ENCODE measurements around the gene HHIP. TPM values are rescaled to one million over a fixed set of nuclear protein-coding genes. Genes with fewer than 3 reads are reported as not detected.

HHIP gene
- total RNA-seq, 1 donor from 2014 or later, result not detected

DNA sequence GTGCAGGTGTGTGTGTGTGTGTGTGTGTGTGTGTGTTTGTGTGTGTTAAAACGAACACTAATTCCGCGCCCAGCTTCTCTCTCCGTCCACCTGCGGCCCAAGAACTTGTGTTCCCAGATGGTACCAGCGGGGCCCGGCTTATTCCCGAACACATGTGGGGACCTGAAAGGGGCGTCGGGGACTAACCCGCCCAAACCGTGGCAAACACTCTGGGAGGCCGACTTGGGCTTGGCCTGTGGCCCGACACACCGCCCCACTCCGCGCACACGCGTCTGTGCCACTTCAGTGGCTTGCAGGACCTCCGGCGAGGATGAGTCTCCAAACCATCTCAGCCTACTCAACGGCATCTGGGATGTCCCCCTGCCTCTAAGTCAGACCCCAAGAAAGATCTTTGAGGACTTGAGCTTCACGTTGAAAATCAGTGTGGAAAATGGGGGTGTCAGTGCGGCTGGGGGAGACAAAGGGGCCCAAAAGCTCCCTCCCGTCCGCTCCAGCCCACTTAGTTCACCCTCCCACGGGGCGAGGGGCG lies 790 bp upstream of the HHIP start:
- no peak for DNase-seq (ENCODE audit: low read depth)
- no peak for FAIRE-seq
- Histone ChIP-seq H3K36me3 (ENCODE audit: control insufficient read depth, insufficient read depth, low read length) (no peaks in the 10 kb centered on the region), H3K27me3 (ENCODE audit: control insufficient read depth, insufficient read depth, low read length) (peaks cover 2% of the 10 kb centered on the region), H3K4me3 (ENCODE audit: low read depth, low read length) (peak overlapping the region; percentile 35)
- TF ChIP-seq, protein P1, sequence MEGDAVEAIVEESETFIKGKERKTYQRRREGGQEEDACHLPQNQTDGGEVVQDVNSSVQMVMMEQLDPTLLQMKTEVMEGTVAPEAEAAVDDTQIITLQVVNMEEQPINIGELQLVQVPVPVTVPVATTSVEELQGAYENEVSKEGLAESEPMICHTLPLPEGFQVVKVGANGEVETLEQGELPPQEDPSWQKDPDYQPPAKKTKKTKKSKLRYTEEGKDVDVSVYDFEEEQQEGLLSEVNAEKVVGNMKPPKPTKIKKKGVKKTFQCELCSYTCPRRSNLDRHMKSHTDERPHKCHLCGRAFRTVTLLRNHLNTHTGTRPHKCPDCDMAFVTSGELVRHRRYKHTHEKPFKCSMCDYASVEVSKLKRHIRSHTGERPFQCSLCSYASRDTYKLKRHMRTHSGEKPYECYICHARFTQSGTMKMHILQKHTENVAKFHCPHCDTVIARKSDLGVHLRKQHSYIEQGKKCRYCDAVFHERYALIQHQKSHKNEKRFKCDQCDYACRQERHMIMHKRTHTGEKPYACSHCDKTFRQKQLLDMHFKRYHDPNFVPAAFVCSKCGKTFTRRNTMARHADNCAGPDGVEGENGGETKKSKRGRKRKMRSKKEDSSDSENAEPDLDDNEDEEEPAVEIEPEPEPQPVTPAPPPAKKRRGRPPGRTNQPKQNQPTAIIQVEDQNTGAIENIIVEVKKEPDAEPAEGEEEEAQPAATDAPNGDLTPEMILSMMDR (IDR thresholded peaks at IDR 0.05; ENCODE audit: insufficient read depth, low read length, severe bottlenecking), result no peak

DNA sequence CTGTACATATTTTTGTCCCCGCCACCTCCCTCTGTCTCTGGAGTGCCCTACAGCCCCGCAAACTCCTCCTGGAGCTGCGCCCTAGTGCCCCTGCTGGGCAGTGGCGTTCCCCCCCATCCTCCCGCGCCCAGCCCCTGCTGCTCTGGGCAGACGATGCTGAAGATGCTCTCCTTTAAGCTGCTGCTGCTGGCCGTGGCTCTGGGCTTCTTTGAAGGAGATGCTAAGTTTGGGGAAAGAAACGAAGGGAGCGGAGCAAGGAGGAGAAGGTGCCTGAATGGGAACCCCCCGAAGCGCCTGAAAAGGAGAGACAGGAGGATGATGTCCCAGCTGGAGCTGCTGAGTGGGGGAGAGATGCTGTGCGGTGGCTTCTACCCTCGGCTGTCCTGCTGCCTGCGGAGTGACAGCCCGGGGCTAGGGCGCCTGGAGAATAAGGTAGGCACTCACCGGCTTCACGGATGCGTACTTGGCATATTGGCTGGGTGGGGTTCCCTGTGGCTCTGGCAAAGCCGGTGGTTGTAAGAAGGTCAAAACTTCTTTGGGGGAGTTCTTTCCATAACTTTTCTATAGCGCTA lies 653 bp downstream of the HHIP start:
- no peak for FAIRE-seq

DNA sequence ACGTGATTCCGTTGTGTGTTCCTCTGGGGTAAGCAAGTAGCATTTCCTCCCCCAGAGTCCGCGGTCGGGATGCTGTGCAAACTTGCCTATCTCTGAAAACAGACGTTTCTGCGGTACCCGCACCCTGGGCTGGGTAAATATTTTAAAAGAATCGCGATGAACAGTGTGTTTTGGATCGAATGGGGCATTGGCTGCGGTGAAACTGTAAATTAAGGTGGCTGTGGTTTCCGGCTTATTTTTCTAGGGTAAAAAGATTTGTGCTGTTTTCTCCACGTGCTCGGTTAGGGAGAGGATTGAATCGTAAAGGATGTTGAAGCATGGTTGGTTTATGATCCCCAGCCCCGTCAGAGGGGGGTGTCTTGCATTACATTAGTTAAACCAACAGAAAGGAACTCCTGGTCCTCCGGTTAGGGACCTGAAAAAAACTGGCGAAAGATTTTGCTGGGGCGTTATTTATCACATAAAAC lies 1.2 kb downstream of the HHIP start:
- Histone ChIP-seq H3K36me3 (ENCODE audit: control insufficient read depth, insufficient read depth, low read length) (no peaks in the 10 kb centered on the region), H3K27me3 (ENCODE audit: control insufficient read depth, insufficient read depth, low read length) (peaks cover 2% of the 10 kb centered on the region), H3K4me3 (ENCODE audit: low read depth, low read length) (peak overlapping the region; percentile 35)
- DNase-seq (ENCODE audit: low read depth) (no peak), FAIRE-seq (no peak)
- TF ChIP-seq, protein P1 (IDR thresholded peaks at IDR 0.05; ENCODE audit: insufficient read depth, low read length, severe bottlenecking), result no peak

More for the DNA sequence above, 653 bp downstream of the HHIP start:
- TF ChIP-seq, protein P1 (IDR thresholded peaks at IDR 0.05; ENCODE audit: insufficient read depth, low read length, severe bottlenecking), result peak; percentile 25
- no peak for DNase-seq (ENCODE audit: low read depth)
- H3K27me3 ChIP-seq (ENCODE audit: control insufficient read depth, insufficient read depth, low read length), result peaks cover 2% of the 10 kb centered on the region
- no peaks in the 10 kb centered on the region for H3K36me3 ChIP-seq (ENCODE audit: control insufficient read depth, insufficient read depth, low read length)
- peak overlapping the region; percentile 35 for H3K4me3 ChIP-seq (ENCODE audit: low read depth, low read length)

DNA sequence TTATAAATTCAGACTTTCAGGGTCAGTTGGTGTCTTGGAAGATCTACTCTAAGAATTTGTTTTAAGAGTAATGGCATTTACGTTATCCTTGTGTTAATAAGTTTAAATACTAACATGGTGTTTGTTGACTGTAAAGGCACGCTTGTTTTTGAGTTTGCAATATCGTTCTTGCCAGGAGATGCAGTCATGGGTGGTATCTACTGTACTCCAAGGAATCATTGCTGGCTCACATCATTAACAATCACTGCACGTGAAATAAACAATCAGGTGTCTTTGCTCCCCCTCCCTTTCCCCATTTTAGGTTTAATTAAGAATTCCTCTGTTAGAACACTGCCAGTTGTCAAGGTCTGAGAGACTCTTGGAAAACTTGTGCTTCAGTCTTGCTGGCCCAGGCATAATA lies 1.6 kb downstream of the HHIP start:
- TF ChIP-seq, protein P1 (IDR thresholded peaks at IDR 0.05; ENCODE audit: insufficient read depth, low read length, severe bottlenecking), result no peak
- FAIRE-seq (no peak), DNase-seq (ENCODE audit: low read depth) (no peak)
- Histone ChIP-seq H3K36me3 (ENCODE audit: control insufficient read depth, insufficient read depth, low read length) (no peaks in the 10 kb centered on the region), H3K4me3 (ENCODE audit: low read depth, low read length) (no peak overlapping the region), H3K27me3 (ENCODE audit: control insufficient read depth, insufficient read depth, low read length) (peaks cover 2% of the 10 kb centered on the region)

DNA sequence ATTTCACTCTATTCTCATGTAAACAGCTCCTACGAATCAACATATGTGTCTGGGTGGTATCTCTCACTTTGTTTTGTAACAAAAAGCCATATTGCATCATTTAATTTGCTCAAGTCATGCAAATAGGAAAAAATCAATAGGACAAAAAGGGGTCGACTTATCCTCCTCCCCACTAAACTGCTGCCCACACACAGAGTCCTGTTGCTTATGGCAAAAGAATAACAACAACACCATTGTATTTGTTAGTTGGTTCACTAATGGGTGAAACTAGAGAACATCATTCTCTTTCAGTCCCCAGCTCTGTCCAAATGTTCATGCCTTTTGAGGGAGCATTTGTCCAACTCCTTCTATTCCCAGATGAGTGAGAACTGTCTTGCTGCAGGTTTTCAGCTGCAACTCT lies 2.1 kb downstream of the HHIP start:
- TF ChIP-seq, protein P1 (IDR thresholded peaks at IDR 0.05; ENCODE audit: insufficient read depth, low read length, severe bottlenecking), result no peak
- Histone ChIP-seq H3K27me3 (ENCODE audit: control insufficient read depth, insufficient read depth, low read length) (peaks cover 2% of the 10 kb centered on the region), H3K4me3 (ENCODE audit: low read depth, low read length) (no peak overlapping the region), H3K36me3 (ENCODE audit: control insufficient read depth, insufficient read depth, low read length) (no peaks in the 10 kb centered on the region)
- FAIRE-seq (no peak), DNase-seq (ENCODE audit: low read depth) (no peak)

DNA sequence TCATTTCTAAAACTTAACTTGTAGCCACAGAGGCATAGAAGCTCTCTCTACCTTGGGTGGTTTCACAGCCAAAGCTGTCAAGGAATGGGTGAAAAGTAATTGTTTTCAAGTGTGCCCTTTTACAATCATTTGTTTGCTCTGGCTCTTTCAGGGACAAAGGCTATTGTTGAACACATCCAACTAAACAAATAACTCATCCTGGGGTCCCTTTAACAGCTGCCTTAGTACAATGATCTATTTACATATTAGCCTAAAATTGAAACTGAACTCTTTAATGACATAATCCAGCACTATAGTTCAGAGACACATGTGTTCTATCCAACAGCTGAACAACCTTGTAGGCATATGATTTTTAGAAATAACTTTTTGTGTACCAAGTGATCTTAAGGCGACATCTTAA lies 3.7 kb downstream of the HHIP start:
- TF ChIP-seq, protein P1 (IDR thresholded peaks at IDR 0.05; ENCODE audit: insufficient read depth, low read length, severe bottlenecking), result no peak
- no peak overlapping the region for H3K4me3 ChIP-seq (ENCODE audit: low read depth, low read length)
- H3K27me3 ChIP-seq (ENCODE audit: control insufficient read depth, insufficient read depth, low read length), result peaks cover 2% of the 10 kb centered on the region
- FAIRE-seq, result no peak
- no peaks in the 10 kb centered on the region for H3K36me3 ChIP-seq (ENCODE audit: control insufficient read depth, insufficient read depth, low read length)
- DNase-seq (ENCODE audit: low read depth), result no peak

Measured in bronchial epithelial cell (primary cell).